SK-N-DZ (cell line): ENCODE data around the gene HOXB5.

ENCODE experiments used
- DNase-seq: peaks from one replicate; pipeline ENCODE4 v3.0.0-alpha.2; 2015; ENCODE audit warnings: low spot score

HOXB5 gene

GRCh38 chr17:48576479-48577309 is 16.9 kb downstream of the HOXB5 start:
- DNase-seq, result no peak

- DNase-seq, result no peak
Measured at GRCh38 chr17:48575673-48576478, 17.7 kb downstream of the HOXB5 start.

DNA sequence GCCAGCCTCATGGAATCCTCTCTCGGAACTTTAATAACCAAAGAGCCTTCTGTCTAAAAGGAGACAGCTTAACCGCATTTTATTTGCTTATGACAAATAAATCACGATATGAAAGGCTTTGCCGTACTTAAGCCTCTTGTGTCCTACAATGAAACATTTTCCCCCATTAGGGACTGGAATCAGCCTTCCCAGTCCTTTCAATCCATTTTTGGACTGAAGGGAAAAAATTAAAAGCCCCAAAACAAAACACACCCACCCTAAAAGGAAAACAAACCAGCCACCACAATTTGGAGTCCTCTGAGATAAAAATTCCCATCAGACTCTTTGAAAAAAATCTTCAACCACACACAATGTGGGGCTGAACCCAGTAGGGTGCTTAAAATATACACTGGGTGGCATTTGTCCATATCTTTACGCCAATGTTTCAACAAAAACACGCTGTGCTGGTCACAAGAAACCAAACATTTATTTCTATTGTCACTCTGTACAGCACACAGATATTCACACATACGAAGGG is 18.5 kb downstream of the HOXB5 start:
- no peak for DNase-seq

- no peak for DNase-seq
Measured at GRCh38 chr17:48574505-48575065, 19.0 kb downstream of the HOXB5 start.

DNA sequence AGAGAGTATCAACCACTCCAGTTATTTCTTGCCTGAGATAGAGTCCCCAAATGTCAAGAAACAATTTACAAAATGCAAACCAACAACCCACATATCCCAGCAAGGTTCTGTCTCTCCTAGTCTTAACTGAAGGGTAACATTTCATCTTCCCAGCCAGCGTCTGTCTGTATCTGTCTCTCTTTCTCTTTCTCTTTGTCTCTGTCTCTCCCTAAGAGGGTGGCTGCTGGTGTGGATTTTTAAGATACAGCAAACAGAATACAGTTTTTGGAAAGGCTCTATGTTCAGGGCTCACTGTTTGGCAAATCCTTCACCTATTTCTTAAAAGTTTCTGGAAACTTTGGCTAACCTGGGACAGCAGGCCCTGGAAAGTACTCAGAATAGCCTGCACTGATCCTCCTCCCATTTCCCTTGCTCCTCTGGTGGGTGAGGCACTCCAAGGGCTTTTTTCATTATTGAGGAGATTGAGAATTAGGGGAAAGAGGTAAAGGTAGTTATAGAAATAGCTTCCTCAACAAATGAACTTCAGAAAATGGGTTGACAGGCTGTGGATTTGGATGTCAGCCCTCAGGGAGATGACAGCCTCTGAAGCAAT is 21.7 kb downstream of the HOXB5 start:
- DNase-seq, result no peak

DNA sequence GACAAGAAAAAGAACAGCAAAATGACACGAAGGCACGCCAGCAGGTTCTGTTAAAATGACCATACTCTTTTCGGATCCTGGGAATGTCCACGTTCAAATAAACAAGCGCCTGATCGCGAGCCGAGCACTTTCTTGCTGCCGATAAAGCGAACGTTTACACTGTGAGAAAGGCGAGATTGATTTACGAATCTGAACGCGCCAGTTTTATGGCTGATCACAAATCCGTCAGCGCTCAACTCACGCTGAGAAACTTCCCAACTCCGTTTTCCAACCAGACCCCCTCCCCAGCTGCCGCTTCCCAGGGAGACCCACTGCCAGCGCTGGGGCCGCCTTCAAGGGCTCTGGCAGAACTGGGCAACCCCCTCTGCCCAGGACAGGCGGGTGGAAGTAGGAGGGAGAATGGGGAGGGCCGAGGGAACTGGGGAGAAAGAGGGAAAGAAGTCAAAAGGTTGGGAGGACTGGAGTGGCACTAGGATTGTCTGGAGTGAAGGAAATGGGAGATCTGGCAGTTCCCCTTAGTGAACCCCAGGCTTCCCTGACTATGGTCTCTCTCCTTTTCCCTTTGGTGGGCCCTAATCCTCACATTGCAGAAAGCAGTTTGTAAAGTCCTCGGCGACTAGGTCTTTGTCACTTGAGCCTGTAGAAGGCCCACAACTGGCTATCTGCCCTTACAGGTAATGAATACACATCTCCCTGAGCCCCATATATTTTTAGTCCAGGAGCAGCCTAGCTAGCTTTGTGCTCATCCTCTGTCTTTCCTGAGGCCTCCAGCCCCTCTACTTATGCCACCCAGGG is 22.4 kb downstream of the HOXB5 start:
- DNase-seq, result no peak

DNA sequence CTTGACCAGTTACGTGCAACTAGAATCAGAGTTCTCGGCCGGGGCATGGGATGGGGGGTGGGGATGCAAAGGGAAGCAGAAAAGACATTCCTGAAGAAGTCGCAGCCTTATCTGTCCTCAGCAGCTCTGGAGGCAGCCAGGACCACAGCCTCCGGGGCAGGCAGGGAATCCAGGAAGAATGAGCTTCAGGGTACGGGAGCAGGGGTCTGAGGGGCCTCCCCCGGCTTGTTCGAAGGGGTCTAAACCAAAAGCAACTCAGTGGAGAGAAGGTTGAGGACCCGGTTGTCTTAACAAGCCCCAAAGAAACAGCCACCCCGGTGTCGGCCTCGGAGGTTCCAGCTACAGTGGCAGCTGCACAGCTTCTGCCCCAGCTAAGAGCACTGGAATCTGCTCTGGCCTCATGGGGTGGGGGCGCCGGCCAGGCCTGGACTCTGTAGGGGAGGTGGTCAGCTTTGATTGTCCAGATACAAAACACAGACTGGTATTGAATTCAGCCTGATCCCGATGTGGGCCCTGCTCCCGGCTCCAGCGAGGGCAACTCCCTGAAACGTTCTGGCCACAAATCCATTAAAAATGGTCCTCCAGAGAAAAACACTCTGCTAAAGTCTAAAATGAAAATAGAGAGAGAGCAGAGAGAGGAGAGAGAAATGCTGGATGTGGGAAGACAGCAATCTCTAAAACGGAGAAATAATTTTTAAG is 23.1 kb downstream of the HOXB5 start:
- no peak for DNase-seq

DNA sequence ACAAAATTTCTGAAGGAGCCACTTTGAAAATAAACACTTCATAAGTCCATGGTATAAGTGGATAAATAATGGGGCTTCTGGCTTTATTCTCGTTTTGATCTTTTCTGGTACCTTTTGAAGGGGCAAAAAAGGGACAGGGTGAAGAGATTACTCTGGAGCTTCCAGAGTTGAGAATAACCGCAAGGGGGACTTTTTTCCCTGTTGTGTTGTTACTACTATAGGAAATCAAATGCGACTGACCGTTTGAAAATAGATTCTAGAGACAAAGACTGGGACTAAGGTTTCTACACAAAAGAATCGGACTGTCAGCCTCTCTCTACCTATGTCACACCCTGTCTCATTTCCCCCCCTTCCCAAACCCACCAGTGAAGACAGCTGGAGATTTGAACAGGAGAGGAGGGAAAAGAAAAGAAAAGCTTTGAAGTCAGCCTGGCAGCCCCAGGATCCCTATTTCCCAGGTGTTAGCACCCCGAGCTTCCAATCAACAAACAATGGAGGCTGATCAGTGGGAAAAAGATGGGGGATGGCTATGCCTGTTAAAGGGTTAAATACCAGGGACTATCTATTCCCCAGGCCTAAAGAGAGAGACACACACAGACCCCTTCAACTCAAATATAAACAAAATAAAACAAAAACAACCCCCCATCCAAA is 23.8 kb downstream of the HOXB5 start:
- no peak for DNase-seq

DNA sequence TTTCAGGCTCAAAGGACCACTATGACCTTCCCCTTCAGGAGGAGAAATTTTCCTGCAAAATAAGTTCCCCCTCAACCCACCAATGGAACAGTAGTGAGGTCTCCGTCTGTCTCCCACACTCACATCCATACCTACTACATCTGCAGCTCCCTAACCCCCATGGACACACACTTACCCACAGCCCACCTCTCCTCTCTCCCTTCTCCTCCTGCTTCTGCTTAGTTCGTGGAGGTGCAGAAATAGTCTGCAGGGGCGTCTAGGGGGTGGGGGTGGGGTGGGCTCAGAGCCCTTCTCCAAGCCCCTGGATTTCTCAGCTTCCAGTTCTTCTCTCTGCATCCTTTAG is 24.4 kb downstream of the HOXB5 start:
- no peak for DNase-seq

DNA sequence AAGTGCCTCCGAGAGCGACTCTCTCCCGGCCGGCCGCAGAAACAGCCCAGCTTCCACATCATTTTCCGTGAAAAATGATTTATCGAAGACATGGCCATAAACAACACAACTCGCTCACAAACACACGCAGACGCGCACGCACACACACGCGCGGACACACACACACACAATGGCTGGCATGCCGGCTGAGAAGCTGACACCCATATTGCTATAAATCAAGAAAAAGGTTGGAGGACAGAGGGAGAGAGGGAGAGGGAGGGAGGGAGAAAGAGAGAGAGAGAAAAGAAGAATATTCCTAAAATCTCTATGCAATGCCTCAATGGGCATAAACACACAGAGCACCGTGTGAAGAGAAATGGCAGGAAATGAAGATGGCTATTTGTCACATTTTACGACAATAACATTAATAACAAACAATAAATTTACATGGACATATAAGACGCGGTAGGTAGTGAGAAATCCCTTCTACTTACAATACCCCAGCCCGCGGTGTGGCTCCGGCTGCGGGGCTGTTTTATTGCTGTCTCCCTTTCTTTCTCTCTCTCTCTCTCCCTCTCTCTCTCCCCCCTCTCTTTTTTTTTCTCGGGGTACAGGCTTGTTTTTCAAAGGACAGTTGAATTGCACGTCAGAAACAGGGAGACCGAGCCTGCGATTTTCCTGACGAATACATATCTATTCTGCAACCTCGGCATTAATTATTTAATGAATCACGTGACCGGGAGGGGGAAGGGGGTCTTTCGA is 24.9 kb downstream of the HOXB5 start:
- DNase-seq, result no peak

DNA sequence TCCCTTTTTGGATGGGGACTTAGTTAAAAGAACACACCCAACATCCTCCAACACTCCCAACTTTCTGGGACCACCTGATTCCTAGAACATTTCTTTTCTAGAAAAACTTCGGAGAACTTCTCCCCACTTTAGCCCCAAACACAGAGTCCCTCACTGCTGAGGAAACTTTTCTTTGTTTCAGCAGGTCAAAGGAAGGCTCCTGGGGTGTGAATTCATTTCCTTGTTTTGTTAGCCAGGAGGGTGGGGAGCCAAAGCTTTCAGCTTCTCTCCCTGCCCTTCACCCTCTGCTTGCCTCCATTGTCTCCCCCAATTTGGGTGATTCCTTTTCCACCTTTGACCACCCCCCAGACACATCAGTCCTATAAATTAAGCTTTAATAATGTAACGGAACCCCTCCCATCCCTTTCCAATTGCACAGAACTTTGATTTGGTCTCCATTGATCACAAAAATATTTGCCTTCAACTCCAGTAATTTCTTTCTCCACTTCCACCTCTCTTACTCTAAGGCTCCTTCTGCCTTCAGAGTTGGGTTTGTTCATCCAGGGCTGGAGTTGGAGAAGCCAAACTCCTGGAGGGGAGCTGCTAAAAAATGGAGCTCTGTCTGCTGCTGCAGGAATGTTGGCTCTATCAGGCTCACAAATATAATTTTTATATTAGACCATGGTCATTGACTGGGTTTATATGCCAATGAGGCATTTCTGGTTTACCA is 25.8 kb downstream of the HOXB5 start:
- no peak for DNase-seq

GRCh38 chr17:48567209-48567608 is 26.4 kb downstream of the HOXB5 start:
- no peak for DNase-seq

- no peak for DNase-seq
Measured at GRCh38 chr17:48566717-48567116, 26.9 kb downstream of the HOXB5 start.

- no peak for DNase-seq
Measured at GRCh38 chr17:48565925-48566710, 27.5 kb downstream of the HOXB5 start.

DNA sequence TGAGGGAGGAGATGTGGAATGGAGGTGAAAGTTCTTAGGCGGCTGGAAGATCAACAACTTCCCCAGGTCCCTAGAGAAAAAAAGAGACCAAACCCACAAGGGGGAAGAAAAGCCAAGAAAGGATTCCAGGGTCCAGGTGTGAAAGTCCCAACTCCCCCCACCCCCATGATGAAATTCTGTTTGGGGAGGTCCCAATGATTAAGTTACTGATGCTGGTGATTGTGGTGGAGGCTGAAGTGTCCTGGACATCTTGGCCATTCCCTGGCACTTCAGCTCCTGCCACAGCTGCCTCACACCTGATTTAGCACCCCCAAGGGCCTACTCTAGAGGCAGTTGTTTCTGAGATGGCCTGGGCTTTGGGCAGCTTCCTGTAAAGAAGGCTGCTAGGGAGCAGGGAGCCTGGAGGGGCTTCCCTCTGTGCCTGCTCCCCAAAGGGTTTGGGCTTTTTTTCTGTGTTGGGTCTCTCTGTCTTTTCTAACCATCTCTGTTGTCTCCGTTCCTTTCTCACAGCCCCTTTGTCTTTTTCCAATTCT is 28.5 kb downstream of the HOXB5 start:
- no peak for DNase-seq

- DNase-seq, result no peak
Measured at GRCh38 chr17:48564188-48565021, 29.2 kb downstream of the HOXB5 start.

- DNase-seq, result no peak
Measured at GRCh38 chr17:48563867-48564187, 29.8 kb downstream of the HOXB5 start.
